IgD-negative memory B cell (primary cell): Measurements from ENCODE around the gene DNAJC8. TPM values are rescaled to one million over a fixed set of nuclear protein-coding genes. Genes with fewer than 3 reads are reported as not detected.

Source experiments
- H3K27ac Mint-ChIP-seq, 3 donors: one replicate each; pipeline ENCODE4 v1.8.0; 2020 to 2022; ENCODE audit warnings: mild to moderate bottlenecking in 3 of 3, mixed read lengths in 3 of 3, moderate library complexity in 1 of 3
- H3K27me3 Mint-ChIP-seq: one replicate; pipeline ENCODE4 v1.8.0; 2021; ENCODE audit warnings: mixed read lengths
- H3K36me3 Mint-ChIP-seq: one replicate; pipeline ENCODE4 v1.8.0; 2020; ENCODE audit warnings: mild to moderate bottlenecking, mixed read lengths
- H3K4me1 Mint-ChIP-seq, 3 donors: one replicate each; pipeline ENCODE4 v1.8.0; 2020 to 2022; ENCODE audit warnings: mixed read lengths in 3 of 3, mild to moderate bottlenecking in 1 of 3
- H3K4me3 Mint-ChIP-seq, 4 donors: one replicate each; pipeline ENCODE4 v1.8.0; 2020 to 2022; ENCODE audit warnings: mild to moderate bottlenecking in 4 of 4, mixed read lengths in 4 of 4, moderate library complexity in 3 of 4
- H3K9me3 Mint-ChIP-seq, 3 donors: one replicate each; pipeline ENCODE4 v1.8.0; 2020 to 2021; ENCODE audit warnings: mixed read lengths in 3 of 3, mild to moderate bottlenecking in 1 of 3
- polyA plus RNA-seq: library from polyadenylated mRNA; unstranded; fragments of 300-500 nt; fragmentation: Illumina TruSeq; gene quantifications from one replicate; pipeline ENCODE4 v1.2.3, GENCODE V29; 2021

Gene DNAJC8
- polyA plus RNA-seq, 1 donor from 2014 or later = 134 TPM

DNA sequence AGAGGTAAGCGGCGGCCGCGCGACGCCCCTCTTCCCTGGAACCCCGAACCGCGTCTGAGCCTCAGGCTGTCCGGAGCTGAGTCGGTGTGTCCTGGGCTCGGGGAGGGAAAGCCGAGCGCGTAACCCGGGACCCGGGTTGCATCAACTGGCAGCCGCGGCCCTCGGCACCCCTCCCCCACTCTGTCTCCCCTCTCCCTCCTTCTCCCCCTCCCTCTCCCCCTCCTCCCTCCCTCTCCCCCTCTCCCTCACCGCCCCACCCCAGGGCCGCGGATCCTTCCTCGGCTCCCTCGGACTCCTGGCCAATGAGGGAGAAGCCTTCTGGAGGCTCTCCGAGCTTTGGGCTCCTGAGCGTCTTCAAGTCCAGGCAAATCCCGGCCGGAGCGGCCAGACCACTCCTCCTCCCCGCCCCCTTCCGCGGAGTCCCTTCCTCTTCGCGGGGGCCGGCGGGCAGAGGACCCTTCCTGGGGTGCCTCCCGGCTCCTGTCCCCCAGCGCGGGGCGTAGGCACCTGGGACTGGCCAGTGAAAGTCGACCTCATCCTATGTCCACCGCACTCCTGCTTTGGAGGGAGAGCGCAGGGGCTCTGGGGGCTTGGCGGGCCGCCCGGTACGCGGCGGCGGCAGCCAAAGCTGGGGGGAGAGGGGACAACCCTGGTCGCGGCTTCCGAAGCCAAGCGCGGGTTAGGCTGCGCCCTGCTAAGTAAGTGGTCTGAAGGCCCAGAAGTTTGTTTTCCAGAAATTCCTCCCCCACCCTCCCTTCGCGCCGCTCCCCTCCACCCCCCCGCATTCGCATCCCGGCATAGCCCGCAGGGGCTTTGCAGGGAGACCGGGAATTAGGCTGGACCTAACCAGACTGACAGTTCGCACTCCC lies 27.3 kb upstream of the DNAJC8 start:
- Mint-ChIP-seq H3K4me3 (peak overlapping the region; percentile 83 to 92 (median 88)), H3K4me1 (peaks cover 14 to 18% (median 15%) of the 10 kb centered on the region in 3 donors), H3K27me3 (no peaks in the 10 kb centered on the region), H3K9me3 (no peaks in the 10 kb centered on the region), H3K27ac (peak overlapping the region in 2 of 3 donors; percentile 12 to 59), H3K36me3 (peaks cover 3% of the 10 kb centered on the region)

DNA sequence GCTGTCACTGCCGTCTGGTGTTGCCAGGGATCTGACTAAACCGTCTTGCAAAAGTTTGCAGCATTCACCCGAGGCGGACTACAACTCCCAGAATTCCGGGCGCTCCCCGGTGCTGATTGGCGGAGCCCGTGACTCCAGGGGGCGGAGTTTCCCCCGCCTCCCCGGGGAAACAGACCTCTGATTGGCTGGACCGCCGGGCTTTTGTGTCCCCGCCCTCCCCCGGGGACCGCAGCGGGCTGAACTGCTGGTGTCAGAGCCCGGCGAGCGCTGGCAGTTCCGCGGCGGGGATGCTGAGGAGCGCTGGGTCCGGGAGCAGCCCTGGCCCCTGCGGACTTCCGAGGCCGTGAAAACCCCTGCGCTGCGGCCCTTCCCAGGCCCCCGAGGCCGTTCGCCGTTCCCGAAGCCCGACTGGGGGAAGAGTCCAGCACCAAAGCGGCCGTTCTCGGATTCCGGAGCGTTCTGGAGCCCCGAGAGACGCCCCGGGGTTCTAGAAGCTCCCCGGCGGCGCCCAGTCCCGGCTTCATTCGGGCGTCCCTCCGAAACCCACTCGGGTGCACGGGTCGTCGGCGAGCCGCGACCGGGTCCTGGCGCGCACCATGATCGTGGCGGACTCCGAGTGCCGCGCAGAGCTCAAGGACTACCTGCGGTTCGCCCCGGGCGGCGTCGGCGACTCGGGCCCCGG lies 26.6 kb upstream of the DNAJC8 start, which contains the start of gene SESN2:
Gene SESN2, plus strand, starts transcription at position 267 of the 682 bp plus-strand sequence. Its CDS starts 330 bp downstream, at position 597.
- H3K36me3 Mint-ChIP-seq = peaks cover 3% of the 10 kb centered on the region
- peaks cover 14 to 18% (median 15%) of the 10 kb centered on the region in 3 donors for H3K4me1 Mint-ChIP-seq
- H3K4me3 Mint-ChIP-seq = peak within 1 kb of the TSS; percentile 83 to 92 (median 88)
- H3K9me3 Mint-ChIP-seq = no peaks in the 10 kb centered on the region
- peak within 1 kb of the TSS; percentile 59 to 93 (median 86) for H3K27ac Mint-ChIP-seq
- H3K27me3 Mint-ChIP-seq = no peaks in the 10 kb centered on the region

DNA sequence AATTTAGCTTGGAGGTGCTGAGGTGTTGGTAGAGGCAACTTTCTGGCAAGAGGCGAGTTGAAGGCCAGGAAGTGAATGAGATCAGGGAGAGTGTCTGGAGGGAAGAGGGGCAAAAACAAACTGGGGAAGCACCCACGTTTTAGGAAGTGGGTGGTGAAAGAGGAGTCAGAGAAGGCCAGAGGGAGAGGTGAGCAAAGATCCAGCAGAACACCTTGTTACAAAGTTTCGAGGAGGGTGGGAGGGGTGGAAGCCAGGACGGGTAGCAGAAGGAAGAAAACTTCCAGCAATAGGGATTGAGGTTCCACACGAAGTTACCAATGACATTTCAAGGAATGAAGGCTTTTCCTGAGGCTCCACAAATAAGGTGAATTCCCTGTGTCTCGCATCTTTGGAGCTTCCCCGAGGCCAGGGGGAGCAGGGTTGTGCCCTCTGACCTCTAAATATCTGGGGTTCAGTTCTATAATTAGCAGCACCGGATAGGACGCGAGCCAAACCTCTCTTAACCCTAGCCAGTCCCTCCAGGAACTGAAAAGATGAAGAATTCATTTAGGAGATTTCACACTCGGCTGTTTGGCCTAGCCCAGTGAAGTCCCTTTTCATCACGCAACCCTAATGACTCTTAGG lies 25.9 kb upstream of the DNAJC8 start:
- peaks cover 14 to 18% (median 15%) of the 10 kb centered on the region in 3 donors for H3K4me1 Mint-ChIP-seq
- no peaks in the 10 kb centered on the region for H3K27me3 Mint-ChIP-seq
- H3K27ac Mint-ChIP-seq = peak overlapping the region; percentile 59 to 93 (median 86)
- peak overlapping the region; percentile 83 to 91 (median 88) for H3K4me3 Mint-ChIP-seq
- H3K9me3 Mint-ChIP-seq = no peaks in the 10 kb centered on the region
- peaks cover 3% of the 10 kb centered on the region for H3K36me3 Mint-ChIP-seq

DNA sequence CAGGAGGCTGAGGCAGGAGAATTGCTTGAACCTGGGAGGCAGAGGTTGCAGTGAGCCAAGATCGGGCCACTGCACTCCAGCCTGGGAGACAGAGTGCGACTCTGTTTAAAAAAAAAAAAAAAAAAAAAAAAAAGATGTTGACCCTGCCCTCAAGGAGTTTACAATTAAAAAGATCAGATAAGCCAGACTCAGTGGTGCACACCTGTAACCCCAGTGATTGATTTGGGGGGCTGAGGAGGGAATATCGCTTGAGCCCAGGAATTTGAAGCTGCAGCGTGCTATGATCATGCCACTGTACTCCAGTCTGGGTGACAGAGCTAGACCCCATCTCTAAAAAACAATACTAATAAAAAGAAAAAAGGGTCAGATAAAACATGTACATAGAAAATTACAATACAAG lies 24.9 kb upstream of the DNAJC8 start:
- Mint-ChIP-seq H3K4me3 (peak overlapping the region in 1 of 4 donors; percentile 90), H3K36me3 (peaks cover under 1% of the 10 kb centered on the region), H3K9me3 (no peaks in the 10 kb centered on the region), H3K4me1 (peaks cover 13 to 15% (median 14%) of the 10 kb centered on the region in 3 donors), H3K27ac (peak overlapping the region in 1 of 3 donors; percentile 59), H3K27me3 (no peaks in the 10 kb centered on the region)

DNA sequence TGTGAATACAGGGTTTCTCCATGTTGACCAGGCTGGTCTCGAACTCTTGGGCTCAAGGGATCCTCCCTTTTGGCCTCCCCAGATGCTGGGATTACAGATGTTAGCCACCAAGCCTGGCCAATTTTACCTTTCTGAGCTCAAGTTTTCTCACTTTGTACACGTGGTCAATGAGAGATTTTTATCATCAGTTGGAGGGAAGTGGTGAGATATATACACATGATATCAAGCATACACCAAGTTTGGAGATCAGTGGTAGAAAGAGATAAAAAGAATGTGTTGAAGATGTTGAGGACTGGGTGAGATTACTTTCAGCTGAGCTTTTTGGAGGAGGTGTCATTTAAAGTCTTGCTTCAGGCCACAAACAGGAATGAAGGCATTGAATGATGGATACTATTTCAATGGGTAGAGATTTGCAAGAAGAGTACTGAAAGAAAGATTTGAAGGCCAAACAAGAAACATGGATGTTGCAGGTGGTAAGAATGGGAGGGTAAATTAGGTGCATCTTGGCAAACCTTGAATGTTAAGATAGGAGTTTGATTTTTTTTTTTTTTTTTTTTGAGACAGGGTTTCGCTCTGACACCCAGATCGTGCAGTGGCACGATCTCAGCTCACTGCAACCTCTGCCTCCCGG lies 23.5 kb upstream of the DNAJC8 start:
- no peaks in the 10 kb centered on the region for H3K36me3 Mint-ChIP-seq
- H3K4me1 Mint-ChIP-seq = peaks cover 12 to 13% (median 13%) of the 10 kb centered on the region in 3 donors
- H3K27me3 Mint-ChIP-seq = no peaks in the 10 kb centered on the region
- H3K27ac Mint-ChIP-seq = peak overlapping the region in 1 of 3 donors; percentile 3
- H3K9me3 Mint-ChIP-seq = no peaks in the 10 kb centered on the region
- peak overlapping the region in 2 of 4 donors; percentile 2 to 22 for H3K4me3 Mint-ChIP-seq

DNA sequence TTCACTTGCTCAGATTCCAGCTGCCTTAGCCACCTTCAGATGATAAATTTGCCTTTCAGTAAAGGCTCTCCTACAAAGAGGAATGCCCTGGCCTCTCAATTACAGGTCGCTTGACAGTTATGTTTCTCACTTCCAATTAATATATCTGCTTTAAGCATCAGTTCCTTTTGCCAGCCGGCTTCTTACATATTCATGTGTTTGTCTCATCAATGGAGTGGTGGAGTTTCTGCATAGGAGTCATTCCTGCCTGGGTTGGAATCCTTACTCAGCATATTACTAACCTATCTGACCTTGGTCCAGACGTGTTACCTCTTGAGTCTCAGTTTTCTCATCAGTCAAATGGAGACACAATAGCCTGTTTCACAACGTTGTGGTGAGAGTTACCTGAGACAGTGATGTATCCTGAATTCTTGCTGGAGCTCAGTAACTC lies 17.1 kb upstream of the DNAJC8 start:
- H3K27me3 Mint-ChIP-seq = no peaks in the 10 kb centered on the region
- H3K4me3 Mint-ChIP-seq = no peak overlapping the region

DNA sequence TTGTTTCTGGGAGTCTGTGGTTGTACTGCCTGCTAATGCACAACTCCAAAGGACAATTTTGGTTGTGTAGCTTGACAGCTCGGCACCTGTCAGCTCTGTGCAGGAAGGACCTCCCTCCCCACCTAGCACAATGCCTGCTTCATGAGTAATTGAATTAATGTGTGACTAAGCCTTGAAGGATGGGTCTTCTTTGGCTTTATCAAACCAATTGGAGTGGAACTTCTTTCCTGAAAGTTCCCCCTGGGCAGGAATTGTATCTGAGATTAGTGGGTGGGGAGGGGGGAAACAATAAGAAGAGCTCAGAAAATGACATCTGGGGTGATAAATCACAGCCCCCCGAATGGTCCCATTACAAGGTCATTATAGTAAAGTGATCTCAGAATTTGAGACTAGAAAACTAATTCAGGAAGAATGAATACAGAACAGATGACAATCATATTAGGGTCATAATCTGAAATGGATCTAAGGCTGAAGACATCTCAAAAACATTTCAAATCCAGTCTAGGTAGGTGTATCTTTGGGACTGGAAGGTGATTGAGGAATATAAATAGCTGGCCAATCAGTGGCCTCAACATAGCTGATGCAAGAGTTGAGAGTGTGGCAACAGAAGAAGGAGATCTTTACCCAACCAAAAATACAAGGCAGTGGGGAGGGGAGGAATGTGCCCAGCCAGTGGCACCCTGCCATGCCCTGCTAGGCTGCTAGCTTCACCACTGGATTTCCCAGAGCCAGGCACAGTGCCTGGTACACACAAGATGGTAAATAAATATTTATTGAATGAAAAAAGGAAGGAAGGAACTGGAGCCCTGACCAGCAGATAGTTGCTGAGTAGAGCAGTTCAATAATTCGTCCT lies 16.4 kb upstream of the DNAJC8 start:
- H3K36me3 Mint-ChIP-seq = peaks cover 2% of the 10 kb centered on the region
- H3K9me3 Mint-ChIP-seq = no peaks in the 10 kb centered on the region

More for the DNA sequence above, 17.1 kb upstream of the DNAJC8 start:
- Mint-ChIP-seq H3K36me3 (peaks cover 1% of the 10 kb centered on the region), H3K27ac (no peak overlapping the region), H3K9me3 (no peaks in the 10 kb centered on the region), H3K4me1 (peaks cover 26 to 28% (median 26%) of the 10 kb centered on the region in 3 donors)

DNA sequence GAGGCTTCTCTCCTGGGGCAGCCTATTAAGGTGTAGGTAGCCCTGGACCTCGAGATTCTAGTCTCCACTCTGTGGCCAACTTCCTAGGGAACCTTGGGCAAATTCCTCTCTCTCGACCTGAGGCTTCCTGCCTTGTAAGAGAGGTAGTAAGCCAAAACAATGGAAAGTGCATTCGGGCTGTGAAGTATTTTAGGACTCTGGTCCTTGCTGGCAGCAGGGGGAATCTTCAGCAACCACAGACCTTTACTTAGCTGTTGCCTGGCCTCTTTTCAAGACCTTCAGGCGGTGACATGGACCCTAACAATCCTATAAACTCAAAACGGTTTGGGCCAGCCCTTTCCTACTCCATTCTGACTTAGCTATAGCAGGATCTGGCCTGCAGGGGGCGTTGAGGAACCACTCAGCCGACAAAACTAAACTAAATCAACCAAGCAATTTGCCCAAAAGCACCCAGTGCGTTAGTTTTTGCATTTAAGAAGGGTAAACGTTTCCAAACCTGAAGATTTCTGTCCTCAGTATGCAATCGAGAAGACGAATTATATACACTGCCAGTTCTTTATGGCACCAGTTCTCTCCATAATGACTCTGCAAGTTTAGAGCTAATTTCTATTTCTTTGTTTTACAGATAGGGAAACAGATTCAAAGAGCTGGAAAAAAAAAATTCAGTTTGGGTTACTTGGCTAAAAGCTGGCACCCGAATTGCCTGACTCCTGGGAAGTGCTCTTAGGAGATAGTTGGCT lies 15.6 kb upstream of the DNAJC8 start:
- Mint-ChIP-seq H3K4me3 (peak overlapping the region; percentile 57 to 95 (median 90)), H3K36me3 (peaks cover 2% of the 10 kb centered on the region)

More for the DNA sequence above, 16.4 kb upstream of the DNAJC8 start:
- H3K27ac Mint-ChIP-seq = peak overlapping the region in 1 of 3 donors; percentile 89
- H3K4me3 Mint-ChIP-seq = peak overlapping the region; percentile 49 to 95 (median 90)
- peaks cover 31 to 34% (median 32%) of the 10 kb centered on the region in 3 donors for H3K4me1 Mint-ChIP-seq
- no peaks in the 10 kb centered on the region for H3K27me3 Mint-ChIP-seq

DNA sequence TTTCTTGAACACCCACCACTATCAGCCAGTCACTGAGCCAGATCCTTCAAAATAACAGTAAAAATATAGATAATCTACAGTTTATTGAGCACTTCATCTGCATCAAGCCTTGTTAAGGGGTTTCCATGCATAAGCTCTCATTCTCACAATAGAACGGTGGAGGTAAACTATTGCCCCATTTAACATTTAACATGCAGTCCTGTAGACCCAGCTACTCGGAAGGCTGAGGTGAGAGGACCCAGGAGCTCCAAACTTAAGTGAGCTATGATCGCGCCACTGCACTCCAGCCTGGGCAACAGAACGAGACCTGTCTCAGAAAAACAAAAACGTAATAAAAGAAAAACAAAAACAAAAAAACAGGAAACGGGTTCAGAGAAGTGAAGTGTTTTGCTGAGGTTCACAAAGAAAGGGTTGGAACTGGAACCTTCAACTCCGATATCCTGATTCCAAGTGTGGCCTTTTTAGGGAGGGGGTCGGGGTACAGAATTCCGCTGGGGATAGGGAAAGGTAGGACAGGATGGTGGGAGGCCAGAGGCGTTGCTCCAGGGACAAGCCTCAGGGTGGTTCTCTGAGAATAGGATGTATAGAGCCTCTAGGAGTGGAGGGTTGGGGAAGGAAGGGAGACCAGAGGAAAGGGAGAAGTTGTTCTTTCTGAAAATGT lies 14.9 kb upstream of the DNAJC8 start:
- Mint-ChIP-seq H3K9me3 (no peaks in the 10 kb centered on the region), H3K4me1 (peaks cover 38 to 41% (median 40%) of the 10 kb centered on the region in 3 donors), H3K27me3 (no peaks in the 10 kb centered on the region), H3K36me3 (peaks cover 2% of the 10 kb centered on the region), H3K27ac (peak overlapping the region; percentile 89 to 98 (median 95)), H3K4me3 (peak overlapping the region; percentile 90 to 100 (median 96))

More for the DNA sequence above, 15.6 kb upstream of the DNAJC8 start:
- peak overlapping the region; percentile 89 to 98 (median 95) for H3K27ac Mint-ChIP-seq
- peaks cover 36 to 40% (median 37%) of the 10 kb centered on the region in 3 donors for H3K4me1 Mint-ChIP-seq
- H3K27me3 Mint-ChIP-seq = no peaks in the 10 kb centered on the region
- H3K9me3 Mint-ChIP-seq = no peaks in the 10 kb centered on the region

DNA sequence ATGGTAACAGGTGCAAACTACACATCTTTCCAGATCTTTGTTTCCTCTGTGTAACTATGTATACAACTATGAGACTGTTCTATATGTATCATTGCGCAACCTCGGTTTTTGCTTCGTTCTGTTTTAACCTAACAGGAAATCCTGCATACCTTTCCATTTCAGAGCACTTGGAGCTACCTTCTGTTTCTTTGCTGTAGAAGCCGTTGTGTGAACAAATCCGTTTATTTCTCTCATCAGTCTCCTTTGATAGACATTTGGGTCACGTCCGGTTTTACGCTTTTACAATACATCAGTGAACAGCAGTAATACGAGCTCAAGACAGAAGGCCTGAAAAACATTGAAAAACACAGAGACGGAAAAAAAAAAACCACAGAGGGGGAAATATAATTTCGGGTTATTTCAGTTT lies 13.6 kb upstream of the DNAJC8 start:
- no peaks in the 10 kb centered on the region for H3K9me3 Mint-ChIP-seq
- peak overlapping the region; percentile 90 to 100 (median 96) for H3K4me3 Mint-ChIP-seq
- H3K27ac Mint-ChIP-seq = peak overlapping the region; percentile 89 to 98 (median 95)
- H3K27me3 Mint-ChIP-seq = no peaks in the 10 kb centered on the region
- H3K36me3 Mint-ChIP-seq = peaks cover 2% of the 10 kb centered on the region
- H3K4me1 Mint-ChIP-seq = peaks cover 38 to 42% (median 40%) of the 10 kb centered on the region in 3 donors

DNA sequence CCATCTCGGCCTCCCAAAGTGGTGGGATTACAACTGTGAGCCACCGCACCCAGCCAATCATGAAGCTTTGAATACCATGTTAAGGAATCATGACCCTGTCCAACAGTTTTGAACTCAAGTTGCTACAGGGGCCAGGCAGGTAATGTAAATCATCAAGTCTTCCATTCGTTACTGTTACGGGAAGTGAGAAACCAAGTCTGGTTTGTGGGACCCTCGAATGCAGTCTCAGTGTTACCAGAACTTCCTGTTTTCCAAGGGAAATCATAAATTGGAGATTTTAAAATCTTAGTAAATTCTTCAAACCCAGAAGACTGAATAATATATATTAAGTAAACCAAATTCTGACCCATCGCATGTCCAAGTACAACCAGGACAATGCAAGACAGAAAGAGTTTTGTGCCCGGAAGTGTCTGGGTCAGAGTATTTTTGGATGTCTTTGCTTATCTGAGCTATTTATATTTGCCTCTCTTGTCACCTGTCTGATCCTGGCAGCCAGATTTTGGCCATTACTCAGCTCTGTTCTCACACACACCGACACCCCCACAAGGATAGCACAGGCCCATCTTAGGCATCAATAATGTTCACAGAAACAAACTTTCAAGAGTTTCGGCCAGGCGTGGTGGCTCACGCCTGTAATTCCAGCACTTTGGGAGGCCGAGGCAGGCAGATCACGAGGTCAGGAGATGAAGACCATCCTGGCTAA lies 11.9 kb upstream of the DNAJC8 start:
- Mint-ChIP-seq H3K4me3 (peak overlapping the region; percentile 74 to 93 (median 88)), H3K4me1 (peaks cover 38 to 41% (median 40%) of the 10 kb centered on the region in 3 donors), H3K27me3 (no peaks in the 10 kb centered on the region), H3K27ac (peak overlapping the region; percentile 90 to 96 (median 95)), H3K9me3 (no peaks in the 10 kb centered on the region), H3K36me3 (peaks cover 2% of the 10 kb centered on the region)

DNA sequence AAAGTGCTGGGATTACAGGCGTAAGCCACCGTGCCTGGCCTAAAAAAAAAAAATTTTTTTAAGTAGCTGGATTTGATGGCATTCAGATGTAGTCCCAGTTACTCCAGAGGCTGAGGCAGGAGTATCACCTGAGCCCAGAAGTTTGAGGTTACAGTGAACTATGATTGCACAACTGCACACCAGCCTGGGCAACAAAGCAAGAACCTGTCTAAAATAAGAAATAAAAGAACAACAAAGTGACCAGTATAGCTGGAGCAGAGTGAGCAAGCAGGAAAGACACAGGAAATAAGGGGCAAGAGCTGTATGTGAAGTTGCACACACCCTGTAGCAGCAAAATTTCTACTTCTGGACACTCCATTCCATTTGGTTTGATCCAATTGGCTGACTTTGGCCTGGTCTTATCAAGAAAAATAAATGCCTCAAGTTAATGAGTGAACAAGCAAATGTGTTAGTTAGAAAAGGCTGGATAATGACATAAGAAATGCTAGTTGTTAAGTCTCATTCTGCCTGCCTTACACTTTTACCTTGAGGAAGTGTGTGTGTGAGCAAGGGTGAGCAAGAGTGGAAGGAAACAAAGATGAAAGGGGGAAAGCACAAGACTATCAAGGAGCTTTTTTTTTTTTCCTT lies 11.0 kb upstream of the DNAJC8 start:
- Mint-ChIP-seq H3K9me3 (no peaks in the 10 kb centered on the region), H3K36me3 (peaks cover 2% of the 10 kb centered on the region), H3K4me1 (peaks cover 36 to 39% (median 38%) of the 10 kb centered on the region in 3 donors), H3K4me3 (peak overlapping the region; percentile 74 to 93 (median 88)), H3K27ac (peak overlapping the region; percentile 90 to 96 (median 95)), H3K27me3 (no peaks in the 10 kb centered on the region)
